GM12874 (cell line): Measurements from ENCODE around the gene TYR.

ENCODE experiments used
- TF ChIP-seq, protein P1 (sequence below): IDR thresholded peaks from 2 replicates; pipeline ENCODE4 v1.5.1; 2011; ENCODE audit warnings: low read depth, mild to moderate bottlenecking, control low read depth, low read length, moderate library complexity; ENCODE audit not compliant: insufficient read depth

Gene TYR

DNA sequence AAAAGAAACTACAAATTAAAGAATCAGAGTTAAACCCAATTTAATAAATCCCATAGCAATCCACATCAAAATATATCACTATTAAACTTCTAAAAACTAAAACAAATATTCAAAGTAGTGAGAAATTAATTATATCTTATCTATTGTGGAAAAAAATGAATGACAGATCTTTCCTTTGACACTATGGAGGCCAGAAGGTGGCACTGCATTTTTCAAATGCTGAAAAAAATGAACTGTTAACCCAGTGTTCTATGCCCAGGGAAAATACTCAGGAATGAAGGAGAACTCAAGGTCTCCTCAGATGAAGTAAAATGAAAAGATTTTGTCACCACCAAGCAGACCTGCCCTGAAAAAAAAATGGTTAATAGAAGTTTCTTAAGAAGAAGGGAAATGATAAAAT is 27.7 kb downstream of the TYR start:
- TF ChIP-seq, protein P1, sequence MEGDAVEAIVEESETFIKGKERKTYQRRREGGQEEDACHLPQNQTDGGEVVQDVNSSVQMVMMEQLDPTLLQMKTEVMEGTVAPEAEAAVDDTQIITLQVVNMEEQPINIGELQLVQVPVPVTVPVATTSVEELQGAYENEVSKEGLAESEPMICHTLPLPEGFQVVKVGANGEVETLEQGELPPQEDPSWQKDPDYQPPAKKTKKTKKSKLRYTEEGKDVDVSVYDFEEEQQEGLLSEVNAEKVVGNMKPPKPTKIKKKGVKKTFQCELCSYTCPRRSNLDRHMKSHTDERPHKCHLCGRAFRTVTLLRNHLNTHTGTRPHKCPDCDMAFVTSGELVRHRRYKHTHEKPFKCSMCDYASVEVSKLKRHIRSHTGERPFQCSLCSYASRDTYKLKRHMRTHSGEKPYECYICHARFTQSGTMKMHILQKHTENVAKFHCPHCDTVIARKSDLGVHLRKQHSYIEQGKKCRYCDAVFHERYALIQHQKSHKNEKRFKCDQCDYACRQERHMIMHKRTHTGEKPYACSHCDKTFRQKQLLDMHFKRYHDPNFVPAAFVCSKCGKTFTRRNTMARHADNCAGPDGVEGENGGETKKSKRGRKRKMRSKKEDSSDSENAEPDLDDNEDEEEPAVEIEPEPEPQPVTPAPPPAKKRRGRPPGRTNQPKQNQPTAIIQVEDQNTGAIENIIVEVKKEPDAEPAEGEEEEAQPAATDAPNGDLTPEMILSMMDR = no peak

DNA sequence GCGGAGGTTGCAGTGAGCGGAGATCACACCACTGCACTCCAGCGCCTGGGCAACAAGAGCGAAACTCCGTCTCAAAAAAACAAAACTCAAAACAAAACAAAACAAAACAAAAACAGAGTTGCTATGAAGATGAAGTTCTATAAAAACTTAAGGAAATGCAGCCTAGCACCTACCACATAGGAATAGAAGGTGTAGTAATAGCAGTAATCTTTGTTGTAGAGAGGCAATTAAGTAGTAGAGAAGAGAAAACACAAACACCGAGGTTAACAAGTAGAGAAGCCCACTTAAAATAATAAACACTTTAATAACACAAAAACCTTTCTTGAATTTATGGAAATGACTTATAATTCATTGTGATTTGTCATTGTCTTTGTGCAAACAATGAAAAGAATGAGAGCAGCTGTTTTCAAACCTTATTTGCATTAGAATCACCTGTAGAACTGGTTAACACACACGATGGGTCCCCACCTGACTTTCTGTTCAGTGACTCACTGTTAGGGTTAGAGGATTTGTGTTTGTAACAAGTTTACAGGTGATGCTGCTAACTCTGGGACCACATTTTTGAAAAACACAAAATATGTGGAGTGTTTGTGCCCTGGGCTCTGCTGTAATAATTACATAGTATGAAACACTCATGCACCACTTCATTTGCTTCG is 43.1 kb downstream of the TYR start:
- TF ChIP-seq, protein P1 = no peak

DNA sequence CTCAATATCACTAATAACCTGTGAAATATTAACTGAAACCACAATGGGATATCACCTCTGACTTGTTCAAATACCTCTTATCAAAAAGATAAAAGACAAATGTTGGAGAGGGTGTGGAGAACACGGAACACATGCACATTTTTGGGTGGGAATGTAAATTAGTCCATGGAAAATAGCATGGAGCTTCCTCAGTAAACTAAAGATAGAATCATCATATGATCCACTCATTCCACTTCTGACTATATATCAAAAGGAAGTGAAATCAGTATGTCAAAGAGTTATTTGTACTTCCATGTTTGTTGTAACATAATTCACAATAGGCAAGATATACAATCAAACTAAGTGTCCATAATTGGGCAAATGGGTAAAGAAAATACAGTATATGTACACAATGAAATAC is 57.4 kb downstream of the TYR start:
- TF ChIP-seq, protein P1 = no peak

DNA sequence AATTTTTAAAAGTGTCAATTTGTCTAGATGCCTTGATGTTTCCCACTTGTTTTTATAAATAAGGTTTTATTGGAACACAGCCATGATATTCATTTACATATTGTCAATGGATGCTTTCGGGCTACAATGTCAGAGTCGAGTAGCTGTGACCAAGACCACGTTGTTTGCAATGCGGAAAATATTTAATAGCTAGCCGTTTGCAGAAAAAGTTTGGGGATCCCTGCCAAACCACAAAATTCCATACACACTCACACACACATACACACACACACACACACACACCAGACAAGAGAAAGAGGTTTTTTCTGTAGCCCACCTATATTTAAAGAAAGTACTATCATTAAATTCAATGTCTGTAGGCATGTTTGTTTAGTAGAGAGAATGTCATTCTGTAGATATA is 58.3 kb downstream of the TYR start:
- TF ChIP-seq, protein P1 = no peak

DNA sequence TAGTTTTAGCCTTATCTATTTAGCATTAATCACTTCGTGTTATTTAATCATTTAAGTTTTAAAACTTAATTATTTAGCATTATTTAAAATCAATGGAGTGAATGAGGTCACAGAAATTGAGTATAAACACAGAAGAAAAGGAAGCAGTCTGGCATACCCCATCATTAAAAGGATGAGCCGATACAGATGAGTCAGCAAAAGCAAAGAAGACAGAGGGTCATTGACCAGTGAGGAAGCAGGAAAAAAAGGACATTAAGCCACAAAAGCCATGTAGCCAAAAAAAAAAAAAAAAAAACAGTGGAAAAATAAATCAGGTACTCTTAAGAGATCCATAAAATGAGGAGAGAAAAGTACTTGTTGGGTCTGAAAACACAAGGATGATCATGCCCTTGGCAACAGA is 71.5 kb downstream of the TYR start:
- TF ChIP-seq, protein P1 = no peak

DNA sequence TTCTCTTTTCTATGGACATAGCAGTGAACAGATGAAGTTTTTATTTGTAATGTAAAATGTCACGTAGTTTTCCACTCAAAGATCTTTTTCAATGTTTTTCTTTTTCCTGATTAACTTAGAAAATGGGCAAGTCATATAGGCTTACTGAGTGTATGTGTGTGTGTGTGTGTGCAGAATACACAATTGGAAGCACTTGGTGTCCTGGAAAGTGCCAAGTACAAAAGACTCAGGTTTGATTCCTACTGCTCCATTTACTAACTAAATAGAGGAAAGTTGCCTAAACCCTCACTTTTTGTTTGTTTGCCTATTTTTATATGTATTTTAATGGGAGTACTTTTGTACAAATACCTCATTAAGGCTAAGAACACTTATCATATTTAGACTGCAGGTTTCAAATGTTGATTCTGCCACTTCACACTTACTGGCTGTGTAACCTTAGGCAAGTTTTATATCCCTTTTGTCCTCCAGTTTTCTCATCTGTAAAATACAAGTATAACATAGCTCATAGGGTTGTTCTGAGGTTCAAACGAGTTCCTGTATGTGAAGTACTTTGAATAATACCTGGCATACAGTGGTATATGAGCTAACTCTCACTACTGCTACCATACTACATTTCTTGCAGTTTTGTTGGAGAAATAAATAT is 90.1 kb downstream of the TYR start:
- TF ChIP-seq, protein P1 = no peak

DNA sequence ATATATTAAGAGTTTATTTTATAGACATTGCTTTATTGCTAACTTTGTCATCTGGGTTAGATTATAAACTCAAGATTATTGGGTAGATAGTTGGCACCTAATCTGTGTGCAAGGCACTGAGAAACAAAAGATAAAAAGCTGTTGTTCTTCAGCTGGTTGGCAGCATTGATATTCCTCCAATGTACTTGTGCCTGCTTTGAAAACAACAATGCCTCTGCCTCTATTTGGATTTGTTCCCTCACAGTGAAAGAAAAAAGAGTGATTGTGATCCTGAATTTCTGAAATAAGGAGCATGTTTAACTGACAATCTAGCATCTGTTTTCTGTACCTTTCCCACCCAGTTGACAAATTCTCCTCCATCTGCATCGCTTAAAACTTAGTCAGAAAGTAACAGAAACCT is 98.3 kb downstream of the TYR start:
- TF ChIP-seq, protein P1 = no peak
